OCI-LY3 (cell line): ENCODE measurements around the gene BEND2.

Experiments used
- EZH2phosphoT487 ChIP-seq: fragments of 200-600 bp; shearing (Covaris generic); IDR thresholded peaks from 2 replicates; pipeline ENCODE4 v1.6.1; 2018; ENCODE audit warnings: antibody characterized with exemption, mixed run types, low read depth
- TF ChIP-seq, protein P1 (sequence below): fragments of 200-600, 300-600 bp; sonication (generic); IDR thresholded peaks from 2 replicates; pipeline ENCODE4 v1.5.1; 2014; ENCODE audit warnings: antibody characterized with exemption, low read length, low read depth

- no peak for TF ChIP-seq EZH2phosphoT487
- TF ChIP-seq, protein P1, sequence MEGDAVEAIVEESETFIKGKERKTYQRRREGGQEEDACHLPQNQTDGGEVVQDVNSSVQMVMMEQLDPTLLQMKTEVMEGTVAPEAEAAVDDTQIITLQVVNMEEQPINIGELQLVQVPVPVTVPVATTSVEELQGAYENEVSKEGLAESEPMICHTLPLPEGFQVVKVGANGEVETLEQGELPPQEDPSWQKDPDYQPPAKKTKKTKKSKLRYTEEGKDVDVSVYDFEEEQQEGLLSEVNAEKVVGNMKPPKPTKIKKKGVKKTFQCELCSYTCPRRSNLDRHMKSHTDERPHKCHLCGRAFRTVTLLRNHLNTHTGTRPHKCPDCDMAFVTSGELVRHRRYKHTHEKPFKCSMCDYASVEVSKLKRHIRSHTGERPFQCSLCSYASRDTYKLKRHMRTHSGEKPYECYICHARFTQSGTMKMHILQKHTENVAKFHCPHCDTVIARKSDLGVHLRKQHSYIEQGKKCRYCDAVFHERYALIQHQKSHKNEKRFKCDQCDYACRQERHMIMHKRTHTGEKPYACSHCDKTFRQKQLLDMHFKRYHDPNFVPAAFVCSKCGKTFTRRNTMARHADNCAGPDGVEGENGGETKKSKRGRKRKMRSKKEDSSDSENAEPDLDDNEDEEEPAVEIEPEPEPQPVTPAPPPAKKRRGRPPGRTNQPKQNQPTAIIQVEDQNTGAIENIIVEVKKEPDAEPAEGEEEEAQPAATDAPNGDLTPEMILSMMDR, result no peak
Observed at GRCh38 chrX:18227458-18227857, 6.8 kb upstream of the BEND2 start.
